Stimulated activated naive B cell treated with anti-CD40 and anti-IgM and Interleukin-4, amounts not matched to agents 10 μg/mL and 1 μg/mL and 100 μg/mL, for 72 hours (primary cell): ENCODE data around the gene POU2F1.
A peak's percentile ranks its signal among the peaks of the same experiment; 100 is the strongest.

ENCODE experiments used
- ATAC-seq, 2 donors: fragments of 150-1000 bp; cut with Tn5 transposase; replicated peaks; 2 replicates each; pipeline ENCODE4 v1.10.0; 2021; ENCODE audit warnings: moderate library complexity in 1 of 2
- DNase-seq: peaks from one replicate; pipeline ENCODE4 v3.0.0; 2021
- H3K27ac Mint-ChIP-seq: one replicate; pipeline ENCODE4 v1.8.0; 2022; ENCODE audit warnings: mild to moderate bottlenecking, mixed read lengths
- H3K27me3 Mint-ChIP-seq, 2 donors: one replicate each; pipeline ENCODE4 v1.8.0; 2022; ENCODE audit warnings: mixed read lengths in 2 of 2
- H3K36me3 Mint-ChIP-seq, 2 donors: one replicate each; pipeline ENCODE4 v1.8.0; 2022; ENCODE audit warnings: mixed read lengths in 2 of 2, mild to moderate bottlenecking in 1 of 2
- H3K4me1 Mint-ChIP-seq, 2 donors: one replicate each; pipeline ENCODE4 v1.8.0; 2022; ENCODE audit warnings: mixed read lengths in 2 of 2, mild to moderate bottlenecking in 1 of 2
- H3K4me3 Mint-ChIP-seq, 2 donors: one replicate each; pipeline ENCODE4 v1.8.0; 2022; ENCODE audit warnings: mild to moderate bottlenecking in 2 of 2, mixed read lengths in 2 of 2, moderate library complexity in 1 of 2
- H3K9me3 Mint-ChIP-seq, 2 donors: one replicate each; pipeline ENCODE4 v1.8.0; 2022; ENCODE audit warnings: mixed read lengths in 2 of 2, mild to moderate bottlenecking in 1 of 2

The POU2F1 gene

DNA sequence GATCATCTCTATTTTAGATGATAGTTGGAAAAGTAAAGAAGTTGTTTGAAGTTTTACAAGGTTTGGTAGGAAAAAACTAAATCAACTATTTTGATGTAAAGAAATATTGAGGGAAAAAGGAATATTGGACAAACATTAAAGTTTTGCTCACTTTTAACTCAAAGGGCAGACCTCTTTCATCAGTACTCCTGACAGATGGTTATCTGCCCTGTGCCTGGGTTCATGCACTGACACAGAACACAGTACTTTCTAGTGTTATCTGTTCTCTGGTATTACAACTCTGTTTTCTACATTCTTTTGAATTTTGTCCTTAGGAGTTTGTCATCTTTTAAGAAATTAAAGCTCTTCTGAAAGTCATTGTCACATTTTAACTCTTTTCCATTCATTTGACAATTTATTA is 118.7 kb downstream of the POU2F1 start:
- H3K36me3 Mint-ChIP-seq = peaks cover 17 to 35% of the 10 kb centered on the region in 2 donors
- ATAC-seq (no peak), DNase-seq (no peak)
- H3K27me3 Mint-ChIP-seq = no peaks in the 10 kb centered on the region
- H3K9me3 Mint-ChIP-seq = peaks cover 7 to 9% of the 10 kb centered on the region in 2 donors
- H3K27ac Mint-ChIP-seq = no peak overlapping the region
- no peak overlapping the region for H3K4me3 Mint-ChIP-seq
- peaks cover 16 to 26% of the 10 kb centered on the region in 2 donors for H3K4me1 Mint-ChIP-seq

DNA sequence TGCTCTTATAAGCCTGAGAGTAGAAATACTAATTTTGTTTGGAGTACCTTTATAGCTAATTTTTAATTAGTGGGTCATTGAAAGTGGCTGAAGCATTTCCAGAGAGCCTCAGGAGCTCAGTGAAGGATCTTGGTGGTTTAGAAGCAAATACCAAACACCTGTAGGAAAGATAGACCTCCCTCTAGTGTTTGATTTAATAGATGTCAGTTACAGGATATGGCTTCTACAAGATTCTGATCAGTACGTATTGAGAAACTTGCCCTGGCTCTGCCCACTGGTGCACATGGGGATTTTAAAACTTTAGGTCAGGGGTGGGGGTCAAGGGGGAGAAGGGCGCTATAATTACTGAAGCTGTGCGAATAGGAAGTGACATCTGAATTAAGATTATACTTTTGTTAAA is 122.2 kb downstream of the POU2F1 start:
- Mint-ChIP-seq H3K27me3 (no peaks in the 10 kb centered on the region), H3K27ac (peak overlapping the region; percentile 9), H3K4me3 (no peak overlapping the region), H3K4me1 (peaks cover 14 to 28% of the 10 kb centered on the region in 2 donors), H3K36me3 (peaks cover 10 to 21% of the 10 kb centered on the region in 2 donors), H3K9me3 (peaks cover 0 to 3% of the 10 kb centered on the region in 2 donors)
- ATAC-seq = peak; percentile 70 to 71
- DNase-seq = no peak

DNA sequence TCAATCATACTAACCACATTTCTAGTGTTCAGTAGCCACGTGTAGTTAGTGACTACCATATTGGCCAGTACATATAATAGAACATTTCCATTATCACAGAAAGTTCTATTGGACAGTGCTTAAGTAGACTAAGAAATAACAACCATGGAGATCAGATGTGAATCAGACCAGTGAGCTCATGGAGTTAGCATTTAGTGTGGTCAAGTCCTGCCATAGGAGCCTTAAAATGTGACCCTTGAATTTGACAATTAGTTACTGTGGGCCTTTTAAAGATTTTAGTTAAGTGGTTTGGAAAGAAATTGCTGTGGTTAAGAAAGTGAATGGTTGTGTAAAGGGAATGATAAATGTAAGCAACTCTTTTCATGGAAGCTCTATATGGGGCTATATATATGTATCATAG is 123.4 kb downstream of the POU2F1 start:
- DNase-seq = no peak
- Mint-ChIP-seq H3K4me1 (peaks cover 15 to 33% of the 10 kb centered on the region in 2 donors), H3K27me3 (no peaks in the 10 kb centered on the region), H3K36me3 (peaks cover 3 to 12% of the 10 kb centered on the region in 2 donors), H3K4me3 (no peak overlapping the region), H3K9me3 (peaks cover 0 to under 1% of the 10 kb centered on the region in 2 donors), H3K27ac (no peak overlapping the region)
- no peak for ATAC-seq

DNA sequence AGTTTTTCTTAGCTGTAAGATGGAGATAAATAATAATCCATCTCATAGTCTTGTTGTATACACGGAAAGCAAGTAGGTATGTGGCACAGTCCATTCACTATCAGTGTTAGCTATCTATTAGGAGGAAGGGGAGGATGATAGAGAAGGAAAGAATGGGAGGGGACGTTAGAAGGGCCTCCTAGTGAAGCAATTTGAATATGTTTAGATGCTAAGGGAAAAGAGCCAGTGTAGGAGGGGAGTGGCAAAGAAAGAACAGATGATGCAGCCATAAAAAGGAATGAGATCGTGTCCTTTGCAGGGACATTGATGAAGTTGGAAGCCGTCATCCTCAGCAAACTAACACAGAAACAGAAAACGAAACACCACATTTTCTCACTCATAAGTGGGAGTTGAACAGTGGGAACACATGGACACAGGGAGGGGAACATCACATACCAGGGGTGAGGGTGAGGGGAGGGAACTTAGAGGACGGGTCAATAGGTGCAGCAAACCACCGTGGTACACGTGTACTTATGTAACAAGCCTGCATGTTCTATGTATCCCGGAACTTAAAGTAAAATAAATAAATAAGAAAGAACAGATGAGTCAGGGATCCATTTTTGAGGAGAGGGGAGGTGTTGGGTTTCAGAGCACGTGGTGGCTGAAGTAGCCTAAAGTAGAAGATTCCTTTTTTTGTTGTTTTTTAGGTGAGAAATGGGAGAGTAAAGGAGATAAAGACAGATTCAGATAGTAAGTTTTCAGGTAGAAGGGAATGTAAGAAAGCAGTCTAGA is 124.1 kb downstream of the POU2F1 start:
- no peak for ATAC-seq
- Mint-ChIP-seq H3K27ac (no peak overlapping the region), H3K9me3 (no peaks in the 10 kb centered on the region), H3K4me1 (peaks cover 15 to 33% of the 10 kb centered on the region in 2 donors), H3K27me3 (no peaks in the 10 kb centered on the region), H3K36me3 (peaks cover 2 to 9% of the 10 kb centered on the region in 2 donors), H3K4me3 (no peak overlapping the region)
- DNase-seq = no peak

DNA sequence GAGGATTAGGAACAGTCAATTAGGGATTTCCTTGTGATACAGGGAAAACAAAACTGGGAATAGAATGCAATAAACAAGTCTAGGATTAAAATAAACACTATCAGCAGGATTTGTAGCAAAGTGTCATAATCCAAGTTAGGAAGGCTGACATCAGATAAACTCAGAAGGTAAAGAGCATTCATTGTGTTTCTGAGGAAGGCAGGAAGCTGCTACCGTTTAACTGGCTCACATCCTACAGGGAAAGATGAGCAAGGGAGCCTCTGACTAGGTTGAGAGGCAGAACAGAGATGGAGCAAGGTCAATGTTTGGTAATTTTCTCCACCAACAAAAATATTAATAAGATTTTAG is 124.7 kb downstream of the POU2F1 start:
- Mint-ChIP-seq H3K36me3 (peaks cover 2 to 9% of the 10 kb centered on the region in 2 donors), H3K4me3 (no peak overlapping the region), H3K27me3 (no peaks in the 10 kb centered on the region), H3K27ac (no peak overlapping the region), H3K4me1 (peaks cover 15 to 33% of the 10 kb centered on the region in 2 donors), H3K9me3 (no peaks in the 10 kb centered on the region)
- DNase-seq (no peak), ATAC-seq (no peak)

DNA sequence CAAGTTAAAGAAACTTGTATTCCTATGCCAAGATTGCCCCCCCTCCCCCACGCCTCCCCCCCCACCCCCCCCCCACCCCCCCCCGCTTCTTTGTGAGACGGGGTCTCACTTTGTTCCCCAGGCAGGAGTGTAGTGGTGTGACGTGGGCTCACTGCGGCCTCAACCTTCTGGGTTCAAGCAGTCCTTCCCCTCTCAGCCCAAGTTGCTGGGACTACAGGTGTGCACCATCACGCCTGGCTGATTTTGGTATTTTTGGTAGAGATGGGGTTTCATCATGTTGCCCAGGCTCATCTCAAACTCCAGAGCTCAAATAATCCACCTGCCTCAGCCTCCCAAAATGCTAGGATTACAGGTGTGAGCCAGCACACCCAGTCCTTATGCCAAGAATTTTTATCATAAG is 136.6 kb downstream of the POU2F1 start:
- Mint-ChIP-seq H3K36me3 (peaks cover 10 to 32% of the 10 kb centered on the region in 2 donors), H3K27me3 (no peaks in the 10 kb centered on the region), H3K4me3 (no peak overlapping the region), H3K27ac (no peak overlapping the region), H3K4me1 (peaks cover 26 to 36% of the 10 kb centered on the region in 2 donors), H3K9me3 (peaks cover 4 to 8% of the 10 kb centered on the region in 2 donors)
- DNase-seq = no peak
- ATAC-seq = no peak

DNA sequence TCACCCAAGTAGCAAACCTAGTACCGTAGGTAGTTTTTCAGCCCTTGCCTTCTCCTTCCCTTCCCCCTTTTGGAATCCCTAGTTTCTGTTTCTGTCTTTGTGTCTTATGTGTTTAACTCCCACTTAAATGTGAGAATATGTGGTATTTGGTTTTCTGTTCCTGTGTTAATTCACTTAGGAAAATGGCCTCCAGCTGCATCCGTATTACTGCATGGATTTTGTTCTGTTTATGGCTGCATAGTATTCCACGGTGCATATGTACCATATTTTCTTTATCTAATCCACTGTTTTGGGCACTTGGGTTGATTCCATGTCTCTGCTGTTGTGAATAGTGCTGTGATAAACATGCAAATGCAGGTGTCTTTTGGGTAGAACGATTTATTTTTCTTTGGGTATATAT is 138.6 kb downstream of the POU2F1 start:
- Mint-ChIP-seq H3K36me3 (peaks cover 10 to 26% of the 10 kb centered on the region in 2 donors), H3K4me1 (peaks cover 22 to 32% of the 10 kb centered on the region in 2 donors), H3K27ac (no peak overlapping the region), H3K27me3 (no peaks in the 10 kb centered on the region), H3K4me3 (no peak overlapping the region), H3K9me3 (peaks cover 4 to 8% of the 10 kb centered on the region in 2 donors)
- no peak for DNase-seq
- no peak for ATAC-seq

DNA sequence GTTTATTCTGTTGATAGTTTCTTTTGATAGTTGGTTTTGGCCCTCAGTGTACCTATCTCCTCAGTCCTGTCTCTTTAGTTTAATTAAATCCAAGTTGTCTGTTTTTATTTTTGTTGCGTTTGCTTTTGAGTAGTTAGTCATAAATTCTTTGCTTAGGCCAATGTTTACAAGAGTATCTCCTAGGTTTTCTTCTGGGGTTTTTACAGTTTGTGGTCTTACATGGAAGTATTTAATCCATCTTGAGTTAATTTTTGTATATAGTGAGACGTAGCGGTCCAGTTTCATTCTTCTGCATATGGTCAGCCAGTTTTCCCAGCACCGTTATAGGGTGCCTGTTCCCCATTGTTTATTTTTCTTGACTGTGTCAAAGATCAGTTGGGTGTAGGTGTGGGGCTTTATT is 139.4 kb downstream of the POU2F1 start:
- DNase-seq = no peak
- no peak for ATAC-seq
- Mint-ChIP-seq H3K27me3 (no peaks in the 10 kb centered on the region), H3K4me1 (peaks cover 21 to 32% of the 10 kb centered on the region in 2 donors), H3K27ac (no peak overlapping the region), H3K4me3 (no peak overlapping the region), H3K36me3 (peaks cover 8 to 19% of the 10 kb centered on the region in 2 donors), H3K9me3 (peaks cover 2 to 8% of the 10 kb centered on the region in 2 donors)

DNA sequence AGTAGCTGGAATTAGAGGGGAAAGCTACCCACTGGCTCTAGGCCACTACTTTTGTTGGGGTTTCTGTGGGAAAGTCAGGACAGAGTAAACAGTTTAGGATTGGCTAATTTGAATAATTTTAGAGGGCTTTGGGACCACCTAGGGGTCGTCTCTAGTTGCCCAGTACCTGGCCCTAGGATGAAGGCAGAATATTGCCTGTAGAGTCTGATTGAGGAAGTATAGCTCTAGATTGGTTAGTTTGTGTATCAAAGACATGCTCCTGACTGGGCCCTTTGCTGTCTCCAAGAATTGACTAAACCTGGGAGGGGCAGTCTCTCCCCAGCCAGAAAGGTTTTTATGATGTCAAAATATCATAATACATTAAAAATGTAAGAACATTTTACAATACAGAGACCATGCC is 142.0 kb downstream of the POU2F1 start:
- Mint-ChIP-seq H3K27ac (no peak overlapping the region), H3K9me3 (peaks cover 2 to 8% of the 10 kb centered on the region in 2 donors), H3K4me1 (peaks cover 20 to 32% of the 10 kb centered on the region in 2 donors), H3K27me3 (no peaks in the 10 kb centered on the region), H3K4me3 (no peak overlapping the region), H3K36me3 (peaks cover 8 to 19% of the 10 kb centered on the region in 2 donors)
- ATAC-seq (no peak), DNase-seq (no peak)

DNA sequence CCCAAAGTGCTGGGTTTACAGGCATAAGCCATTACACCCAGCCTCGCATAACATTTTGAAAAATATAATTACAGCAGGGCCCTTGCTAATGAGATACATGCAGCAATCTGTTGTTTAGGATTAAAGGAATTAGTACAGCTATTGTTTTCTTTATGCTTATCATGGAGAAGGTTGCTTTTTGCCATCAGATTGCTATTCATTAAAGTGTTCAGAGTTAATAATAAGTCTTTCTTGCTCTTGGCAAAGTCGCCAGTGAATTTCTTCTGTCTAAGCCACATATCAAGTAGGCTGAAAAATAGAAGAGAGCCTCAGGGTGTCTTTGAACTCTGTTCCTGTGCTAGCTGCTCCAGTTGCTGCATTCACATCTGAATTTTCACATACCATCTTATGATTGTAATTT is 144.1 kb downstream of the POU2F1 start:
- Mint-ChIP-seq H3K27me3 (no peaks in the 10 kb centered on the region), H3K4me3 (no peak overlapping the region), H3K4me1 (peaks cover 17 to 36% of the 10 kb centered on the region in 2 donors), H3K27ac (no peak overlapping the region), H3K36me3 (peaks cover 3 to 13% of the 10 kb centered on the region in 2 donors), H3K9me3 (peaks cover 0 to 1% of the 10 kb centered on the region in 2 donors)
- ATAC-seq = no peak
- DNase-seq = no peak

DNA sequence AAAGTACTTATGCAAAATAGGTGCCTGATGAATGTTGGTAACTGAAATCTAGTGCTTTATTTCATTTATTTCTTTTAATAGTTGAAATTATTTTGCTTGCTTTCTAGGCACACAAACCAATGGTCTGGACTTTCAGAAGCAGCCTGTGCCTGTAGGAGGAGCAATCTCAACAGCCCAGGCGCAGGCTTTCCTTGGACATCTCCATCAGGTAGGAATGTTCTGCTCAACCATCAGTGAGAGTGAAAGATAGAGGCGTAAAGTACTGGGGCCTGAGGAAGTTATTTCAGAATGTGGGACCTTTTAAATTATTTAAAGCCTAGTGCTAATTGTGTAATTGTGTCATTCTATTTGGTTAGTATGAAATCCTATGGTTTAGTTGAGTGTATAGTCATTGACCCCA is 144.7 kb downstream of the POU2F1 start:
- DNase-seq (no peak), ATAC-seq (no peak)
- Mint-ChIP-seq H3K27me3 (no peaks in the 10 kb centered on the region), H3K36me3 (peaks cover 3 to 11% of the 10 kb centered on the region in 2 donors), H3K27ac (no peak overlapping the region), H3K9me3 (no peaks in the 10 kb centered on the region), H3K4me1 (peaks cover 13 to 31% of the 10 kb centered on the region in 2 donors), H3K4me3 (no peak overlapping the region)

DNA sequence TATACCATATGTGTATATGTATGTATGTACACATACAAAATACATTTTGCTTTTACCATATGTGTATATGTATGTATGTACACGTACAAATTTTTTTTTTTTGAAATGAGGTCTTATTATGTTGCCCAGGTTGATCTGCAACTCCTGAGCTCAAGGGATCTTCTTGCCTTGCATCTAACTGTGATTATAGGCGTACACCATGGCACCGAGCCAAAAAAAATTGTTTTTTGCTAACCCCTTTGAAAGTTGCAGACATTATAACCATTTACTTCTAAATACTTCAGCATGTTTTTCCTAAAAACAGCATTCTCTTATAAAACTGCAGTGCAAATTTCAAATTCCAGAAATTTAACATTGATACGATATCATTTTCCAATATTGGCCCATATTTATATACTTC is 147.0 kb downstream of the POU2F1 start:
- H3K4me3 Mint-ChIP-seq = no peak overlapping the region
- peaks cover 0 to 12% of the 10 kb centered on the region in 2 donors for H3K4me1 Mint-ChIP-seq
- peaks cover 3 to 21% of the 10 kb centered on the region in 2 donors for H3K36me3 Mint-ChIP-seq
- ATAC-seq (no peak), DNase-seq (no peak)
- no peaks in the 10 kb centered on the region for H3K27me3 Mint-ChIP-seq
- H3K27ac Mint-ChIP-seq = no peak overlapping the region
- H3K9me3 Mint-ChIP-seq = no peaks in the 10 kb centered on the region

DNA sequence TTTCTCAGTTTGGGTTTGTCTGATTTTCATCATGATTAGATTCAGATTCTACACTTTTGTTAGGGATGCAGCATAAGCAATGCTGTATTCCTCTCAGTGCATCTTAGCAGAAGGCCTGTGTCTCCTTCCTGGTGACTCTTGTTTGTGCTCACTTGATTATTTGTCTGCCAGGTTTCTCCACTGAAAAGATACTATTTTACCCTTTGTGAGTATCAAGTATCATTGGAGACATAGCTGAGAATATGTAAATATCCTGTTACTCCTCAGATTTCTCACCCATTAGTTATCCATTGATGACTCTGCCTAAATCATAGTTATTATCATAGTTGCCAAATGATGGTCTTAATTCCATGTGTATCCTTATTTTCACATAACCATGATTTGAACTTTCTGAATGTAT is 148.5 kb downstream of the POU2F1 start:
- no peak for ATAC-seq
- peaks cover 5 to 29% of the 10 kb centered on the region in 2 donors for H3K36me3 Mint-ChIP-seq
- no peaks in the 10 kb centered on the region for H3K9me3 Mint-ChIP-seq
- no peaks in the 10 kb centered on the region for H3K27me3 Mint-ChIP-seq
- no peak overlapping the region for H3K27ac Mint-ChIP-seq
- H3K4me1 Mint-ChIP-seq = peaks cover 0 to 12% of the 10 kb centered on the region in 2 donors
- H3K4me3 Mint-ChIP-seq = no peak overlapping the region
- no peak for DNase-seq

DNA sequence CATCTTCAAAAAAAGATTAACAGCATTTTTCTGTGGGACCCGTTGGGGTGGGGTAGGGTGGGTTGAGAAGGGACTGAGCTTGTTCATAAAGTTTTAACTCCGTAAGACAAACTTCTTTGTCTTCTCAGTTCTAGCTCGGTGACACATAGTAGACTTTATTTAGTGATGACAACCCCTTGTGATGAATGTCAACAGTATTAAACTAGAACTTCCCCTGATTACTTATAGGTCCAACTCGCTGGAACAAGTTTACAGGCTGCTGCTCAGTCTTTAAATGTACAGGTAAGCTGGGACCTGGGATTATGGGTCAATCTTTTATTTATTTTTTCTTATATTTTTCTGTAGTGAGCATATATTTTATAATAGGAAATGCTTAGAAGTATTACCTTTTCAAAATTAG is 149.2 kb downstream of the POU2F1 start:
- no peak for DNase-seq
- Mint-ChIP-seq H3K4me1 (peaks cover 0 to 12% of the 10 kb centered on the region in 2 donors), H3K4me3 (no peak overlapping the region), H3K27me3 (no peaks in the 10 kb centered on the region), H3K9me3 (no peaks in the 10 kb centered on the region), H3K36me3 (peaks cover 5 to 31% of the 10 kb centered on the region in 2 donors), H3K27ac (no peak overlapping the region)
- no peak for ATAC-seq

DNA sequence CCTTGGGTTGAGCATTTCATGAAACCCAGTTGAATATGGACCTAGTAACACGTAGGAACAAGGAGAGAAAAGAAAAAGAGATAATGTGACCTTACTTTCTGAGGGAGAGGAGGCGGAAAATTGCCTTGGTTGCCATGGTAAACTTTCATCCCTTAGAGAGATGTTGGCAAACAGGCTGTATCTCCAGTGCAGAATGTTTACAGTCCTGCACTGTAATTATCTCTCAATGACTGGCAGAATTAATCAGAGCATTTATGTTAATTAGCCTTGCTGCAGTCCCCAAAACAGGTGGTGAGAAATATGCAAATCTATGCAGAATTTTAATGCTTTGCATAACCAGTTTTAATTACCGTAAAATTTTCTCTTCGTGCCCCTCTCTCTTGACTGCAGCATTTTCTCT is 150.3 kb downstream of the POU2F1 start:
- H3K36me3 Mint-ChIP-seq = peaks cover 5 to 31% of the 10 kb centered on the region in 2 donors
- H3K27ac Mint-ChIP-seq = no peak overlapping the region
- DNase-seq (no peak), ATAC-seq (no peak)
- peaks cover 0 to 12% of the 10 kb centered on the region in 2 donors for H3K4me1 Mint-ChIP-seq
- no peaks in the 10 kb centered on the region for H3K9me3 Mint-ChIP-seq
- no peak overlapping the region for H3K4me3 Mint-ChIP-seq
- H3K27me3 Mint-ChIP-seq = no peaks in the 10 kb centered on the region
